ENCODE data around the gene PDZRN3. TPM values are rescaled to one million over a fixed set of nuclear protein-coding genes. Genes with fewer than 3 reads are reported as not detected.

PDZRN3 gene
- total RNA-seq, 1 donor from 2014 or later = 58.6 TPM

DNA sequence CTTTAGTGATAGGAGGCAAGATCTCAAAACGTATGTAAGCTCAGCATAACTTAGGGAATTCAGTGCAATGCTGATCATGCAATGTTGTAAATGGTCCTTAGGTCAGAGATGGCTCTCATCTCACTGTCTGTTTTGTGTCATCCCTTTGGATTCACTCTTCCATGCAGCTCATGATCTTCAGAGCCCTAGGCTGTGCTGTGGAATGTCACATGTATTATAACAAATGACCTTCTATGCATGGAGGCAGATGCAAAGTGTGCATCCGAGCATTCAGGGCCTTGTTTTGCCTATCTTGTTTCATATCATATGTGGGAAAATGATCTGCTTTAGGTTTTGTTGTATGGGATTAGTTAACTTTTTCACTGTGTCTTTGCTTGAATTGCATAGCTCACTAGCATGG, 40.5 kb upstream of the PDZRN3 start:
- no peak for DNase-seq (ENCODE audit: extremely low spot score, unreplicated experiment)
- Mint-ChIP-seq H3K4me3 (no peak overlapping the region), H3K27me3 (no peaks in the 10 kb centered on the region), H3K27ac (peak overlapping the region; percentile 32), H3K4me1 (ENCODE audit: unreplicated experiment) (peaks cover 22% of the 10 kb centered on the region), H3K36me3 (no peaks in the 10 kb centered on the region), H3K9me3 (peaks cover 4% of the 10 kb centered on the region)
- TF ChIP-seq CTCF (conservative IDR thresholded peaks at IDR 0.05) = no peak

GRCh38 chr3:73664389-73664788, 39.6 kb upstream of the PDZRN3 start:
- peaks cover 22% of the 10 kb centered on the region for H3K4me1 Mint-ChIP-seq (ENCODE audit: unreplicated experiment)
- no peak for DNase-seq (ENCODE audit: extremely low spot score, unreplicated experiment)
- H3K27ac Mint-ChIP-seq = no peak overlapping the region
- H3K4me3 Mint-ChIP-seq = no peak overlapping the region
- H3K36me3 Mint-ChIP-seq = no peaks in the 10 kb centered on the region
- no peak for TF ChIP-seq CTCF (conservative IDR thresholded peaks at IDR 0.05)
- peaks cover 4% of the 10 kb centered on the region for H3K9me3 Mint-ChIP-seq
- no peaks in the 10 kb centered on the region for H3K27me3 Mint-ChIP-seq

- H3K4me1 Mint-ChIP-seq (ENCODE audit: unreplicated experiment) = peaks cover 22% of the 10 kb centered on the region
- H3K27ac Mint-ChIP-seq = no peak overlapping the region
- TF ChIP-seq CTCF (conservative IDR thresholded peaks at IDR 0.05) = no peak
- no peaks in the 10 kb centered on the region for H3K27me3 Mint-ChIP-seq
- no peaks in the 10 kb centered on the region for H3K36me3 Mint-ChIP-seq
- no peak for DNase-seq (ENCODE audit: extremely low spot score, unreplicated experiment)
- no peak overlapping the region for H3K4me3 Mint-ChIP-seq
- H3K9me3 Mint-ChIP-seq = peaks cover 3% of the 10 kb centered on the region
Measured at GRCh38 chr3:73663495-73663894, 38.8 kb upstream of the PDZRN3 start.

- TF ChIP-seq CTCF (conservative IDR thresholded peaks at IDR 0.05) = no peak
- Mint-ChIP-seq H3K9me3 (no peaks in the 10 kb centered on the region), H3K4me1 (ENCODE audit: unreplicated experiment) (peaks cover 17% of the 10 kb centered on the region), H3K4me3 (no peak overlapping the region), H3K27me3 (peaks cover 6% of the 10 kb centered on the region), H3K36me3 (no peaks in the 10 kb centered on the region), H3K27ac (no peak overlapping the region)
- DNase-seq (ENCODE audit: extremely low spot score, unreplicated experiment) = no peak
Measured at GRCh38 chr3:73661265-73661664, 36.5 kb upstream of the PDZRN3 start.

GRCh38 chr3:73658227-73658626, 33.5 kb upstream of the PDZRN3 start:
- Mint-ChIP-seq H3K4me3 (no peak overlapping the region), H3K9me3 (no peaks in the 10 kb centered on the region), H3K36me3 (no peaks in the 10 kb centered on the region), H3K4me1 (ENCODE audit: unreplicated experiment) (peaks cover 12% of the 10 kb centered on the region), H3K27me3 (peaks cover 6% of the 10 kb centered on the region), H3K27ac (no peak overlapping the region)
- DNase-seq (ENCODE audit: extremely low spot score, unreplicated experiment) = no peak
- no peak for TF ChIP-seq CTCF (conservative IDR thresholded peaks at IDR 0.05)

DNA sequence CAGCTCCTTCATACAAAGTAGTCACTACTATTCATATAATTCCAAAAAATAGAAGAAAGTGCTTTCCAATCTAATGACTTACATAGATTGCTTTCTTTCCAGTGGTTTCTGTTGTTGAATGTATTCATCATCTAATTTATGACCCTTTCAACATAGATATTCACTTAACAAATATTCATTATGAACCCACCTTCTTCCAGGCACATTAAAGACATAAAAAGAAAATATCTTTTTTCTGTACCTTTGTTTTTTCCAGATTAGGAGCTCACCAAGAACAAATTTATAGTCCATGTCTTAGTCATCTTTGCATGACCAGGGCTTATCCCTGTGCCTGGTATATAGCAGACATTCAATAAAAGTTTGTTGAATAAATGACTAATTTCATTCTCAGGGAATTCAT, 32.4 kb upstream of the PDZRN3 start:
- TF ChIP-seq CTCF (conservative IDR thresholded peaks at IDR 0.05) = no peak
- Mint-ChIP-seq H3K27me3 (peaks cover 6% of the 10 kb centered on the region), H3K4me1 (ENCODE audit: unreplicated experiment) (peaks cover 16% of the 10 kb centered on the region), H3K9me3 (no peaks in the 10 kb centered on the region), H3K4me3 (no peak overlapping the region), H3K36me3 (no peaks in the 10 kb centered on the region), H3K27ac (no peak overlapping the region)
- DNase-seq (ENCODE audit: extremely low spot score, unreplicated experiment) = no peak
